Panc1 (cell line): Measurements from ENCODE around the gene PTPRF. TPM values are rescaled to one million over a fixed set of nuclear protein-coding genes. Genes with fewer than 3 reads are reported as not detected.

Source experiments
- ATAC-seq: fragments of 200-7000 bp; cut with Tn5 transposase; 2 replicates; pipeline ENCODE4 v1.9.1; 2020; ENCODE audit warnings: mild to moderate bottlenecking, moderate library complexity
- BruUV-seq: library from RNA; stranded (reverse); fragments of 400-500 nt; replicated peaks from 2 replicates; lab custom pipeline; 2021; lab: Mats Ljungman, UMichigan
- CTCF ChIA-PET: fragments of 300-600 bp; sonication (Branson Sonifier 250); formaldehyde crosslinking; loops from one replicate; lab custom pipeline; 2022; ENCODE audit warnings: antibody characterized with exemption; lab: Charles Lee
- POLR2A ChIA-PET: fragments of 300-600 bp; sonication (Branson Sonifier 250); formaldehyde crosslinking; loops from one replicate; lab custom pipeline; 2022; ENCODE audit warnings: antibody characterized with exemption; lab: Charles Lee
- DNase-seq: peaks from one replicate; pipeline ENCODE4 v3.0.0-alpha.2; 2010; ENCODE audit warnings: low read depth, low spot score
- H3K27ac ChIP-seq: 2 replicates; pipeline ENCODE4 v1.5.1; 2011; ENCODE audit warnings: mild to moderate bottlenecking, low read length, inconsistent platforms
- H3K27me3 ChIP-seq: fragments of 200-500 bp; sonication (Bioruptor generic); 2 replicates; pipeline ENCODE4 v1.6.0; 2014; ENCODE audit warnings: low read length, inconsistent platforms; ENCODE audit not compliant: control insufficient read depth, insufficient read depth
- H3K36me3 ChIP-seq: fragments of 200-500 bp; sonication (Bioruptor generic); 2 replicates; pipeline ENCODE4 v1.5.1; 2014; ENCODE audit warnings: inconsistent platforms, mild to moderate bottlenecking, low read length, moderate library complexity; ENCODE audit not compliant: control insufficient read depth, insufficient read depth
- H3K4me1 ChIP-seq: 2 replicates; pipeline ENCODE4 v1.5.1; 2011; ENCODE audit warnings: inconsistent platforms, mild to moderate bottlenecking, low read length, moderate library complexity; ENCODE audit not compliant: control insufficient read depth, insufficient read depth
- H3K4me3 ChIP-seq, 2 experiments: 2 replicates each; pipeline ENCODE4 v1.5.1; 2011 to 2012; ENCODE audit warnings: low read depth in 2 of 2, low read length in 2 of 2, mild to moderate bottlenecking in 2 of 2, inconsistent platforms in 1 of 2, moderate library complexity in 1 of 2
- H3K9me3 ChIP-seq: fragments of 200-500 bp; sonication (Bioruptor generic); 2 replicates; pipeline ENCODE4 v1.5.1; 2014; ENCODE audit warnings: low read depth, mild to moderate bottlenecking, inconsistent platforms, low read length, moderate library complexity; ENCODE audit not compliant: control insufficient read depth, insufficient read depth
- POLR2AphosphoS5 ChIP-seq: IDR thresholded peaks from 2 replicates; pipeline ENCODE4 v1.6.1; 2012; ENCODE audit warnings: mild to moderate bottlenecking, low read depth, low read length, moderate library complexity
- SIN3A ChIP-seq: IDR thresholded peaks from 2 replicates; pipeline ENCODE4 v1.6.1; 2012; ENCODE audit warnings: low read depth, mild to moderate bottlenecking, low read length, moderate library complexity, borderline replicate concordance; ENCODE audit not compliant: insufficient read depth
- TCF7L2 ChIP-seq: IDR thresholded peaks from 2 replicates; pipeline ENCODE4 v1.6.1; 2011; ENCODE audit warnings: mild to moderate bottlenecking, low read depth, low read length, inconsistent platforms
- in situ Hi-C: cut with HindIII; loops from 2 replicates; pipeline ENCODE4 v1.10.0; 2016; ENCODE audit warnings: low sequenced_read_pairs, low pct_unique_long_range_greater_than_20kb
- intact Hi-C: fragments of 100-400 bp; cut with micrococcal nuclease; formaldehyde crosslinking; loops from one replicate; pipeline ENCODE4 v1.10.0; 2022; ENCODE audit not compliant: unreplicated experiment
- total RNA-seq: library from RNA; stranded (reverse); gene quantifications from one replicate; pipeline ENCODE4 v1.2.1, GENCODE V29; 2021; ENCODE audit not compliant: unreplicated experiment
- TF ChIP-seq, protein P1 (sequence below), 2 experiments: IDR thresholded peaks; 2 replicates each; pipeline ENCODE4 v1.6.1; 2011 to 2012; ENCODE audit warnings: low read depth in 2 of 2, control low read depth in 1 of 2, low read length in 1 of 2, mild to moderate bottlenecking in 1 of 2, moderate library complexity in 1 of 2; ENCODE audit not compliant: insufficient read depth in 1 of 2
- TF ChIP-seq, protein P2 (sequence below): fragments of 450-650 bp; IDR thresholded peaks from 2 replicates; pipeline ENCODE4 v1.5.1; 2017; ENCODE audit warnings: mild to moderate bottlenecking

Gene PTPRF
- total RNA-seq, 1 experiment from 2014 or later, result 77.5 TPM

DNA sequence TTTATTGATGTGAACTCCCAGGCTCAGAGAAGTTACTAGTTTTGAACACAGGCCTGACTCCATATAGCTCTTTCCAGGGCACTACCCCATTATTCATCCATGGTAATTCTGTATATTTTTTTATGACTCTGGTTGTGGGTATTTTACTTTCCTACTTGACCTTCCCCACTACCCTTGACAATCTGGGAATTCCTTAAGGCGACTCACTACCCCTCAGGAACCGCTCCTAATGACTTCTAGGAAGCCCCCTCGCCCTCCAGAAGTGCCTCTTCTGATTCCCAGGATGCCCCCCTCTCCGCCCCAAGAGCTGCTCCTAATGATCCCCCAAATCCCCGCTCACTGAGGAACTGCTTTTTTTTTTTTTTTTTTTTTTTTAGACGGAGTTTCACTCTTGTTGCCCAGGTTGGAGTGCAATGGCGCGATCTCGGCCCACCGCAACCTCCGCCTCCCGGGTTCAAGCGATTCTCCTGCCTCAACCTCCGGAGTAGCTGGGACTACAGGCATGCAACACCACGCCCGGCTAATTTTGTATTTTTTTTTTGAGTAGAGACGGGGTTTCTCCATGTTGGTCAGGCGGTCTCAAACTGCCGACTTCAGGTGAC lies 118.3 kb downstream of the PTPRF start:
- in situ Hi-C loops (no loop called here), intact Hi-C loops (no loop called here)
- ChIA-PET POLR2A (interaction anchor here (0.5 to 1.4 kb wide), 3 partner anchors 11 to 480 kb away, joined by 3 to 7 read pairs (median 5); no protein-coding TSS in a partner anchor), CTCF (interaction anchor here (0.6 to 1.3 kb wide), 3 partner anchors 54 to 422 kb away, joined by 3 to 12 read pairs (median 4); no protein-coding TSS in a partner anchor)
- Histone ChIP-seq H3K4me3 (peak overlapping the region; percentile 96 to 100), H3K4me1 (peaks cover 20% of the 10 kb centered on the region), H3K9me3 (no peaks in the 10 kb centered on the region), H3K27me3 (no peaks in the 10 kb centered on the region), H3K36me3 (peaks cover 5% of the 10 kb centered on the region), H3K27ac (peak overlapping the region; percentile 95)
- DNase-seq (no peak), ATAC-seq (no peak)
- BruUV-seq, result no TSS peak
- TF ChIP-seq POLR2AphosphoS5 (no peak), SIN3A (no peak), TCF7L2 (no peak)
- TF ChIP-seq, protein P1, sequence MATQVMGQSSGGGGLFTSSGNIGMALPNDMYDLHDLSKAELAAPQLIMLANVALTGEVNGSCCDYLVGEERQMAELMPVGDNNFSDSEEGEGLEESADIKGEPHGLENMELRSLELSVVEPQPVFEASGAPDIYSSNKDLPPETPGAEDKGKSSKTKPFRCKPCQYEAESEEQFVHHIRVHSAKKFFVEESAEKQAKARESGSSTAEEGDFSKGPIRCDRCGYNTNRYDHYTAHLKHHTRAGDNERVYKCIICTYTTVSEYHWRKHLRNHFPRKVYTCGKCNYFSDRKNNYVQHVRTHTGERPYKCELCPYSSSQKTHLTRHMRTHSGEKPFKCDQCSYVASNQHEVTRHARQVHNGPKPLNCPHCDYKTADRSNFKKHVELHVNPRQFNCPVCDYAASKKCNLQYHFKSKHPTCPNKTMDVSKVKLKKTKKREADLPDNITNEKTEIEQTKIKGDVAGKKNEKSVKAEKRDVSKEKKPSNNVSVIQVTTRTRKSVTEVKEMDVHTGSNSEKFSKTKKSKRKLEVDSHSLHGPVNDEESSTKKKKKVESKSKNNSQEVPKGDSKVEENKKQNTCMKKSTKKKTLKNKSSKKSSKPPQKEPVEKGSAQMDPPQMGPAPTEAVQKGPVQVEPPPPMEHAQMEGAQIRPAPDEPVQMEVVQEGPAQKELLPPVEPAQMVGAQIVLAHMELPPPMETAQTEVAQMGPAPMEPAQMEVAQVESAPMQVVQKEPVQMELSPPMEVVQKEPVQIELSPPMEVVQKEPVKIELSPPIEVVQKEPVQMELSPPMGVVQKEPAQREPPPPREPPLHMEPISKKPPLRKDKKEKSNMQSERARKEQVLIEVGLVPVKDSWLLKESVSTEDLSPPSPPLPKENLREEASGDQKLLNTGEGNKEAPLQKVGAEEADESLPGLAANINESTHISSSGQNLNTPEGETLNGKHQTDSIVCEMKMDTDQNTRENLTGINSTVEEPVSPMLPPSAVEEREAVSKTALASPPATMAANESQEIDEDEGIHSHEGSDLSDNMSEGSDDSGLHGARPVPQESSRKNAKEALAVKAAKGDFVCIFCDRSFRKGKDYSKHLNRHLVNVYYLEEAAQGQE (IDR thresholded peaks at IDR 0.05; ENCODE audit: insufficient read depth in 1 of 2, low read depth in 2 of 2, low read length in 1 of 2), result no peak
- TF ChIP-seq, protein P2, sequence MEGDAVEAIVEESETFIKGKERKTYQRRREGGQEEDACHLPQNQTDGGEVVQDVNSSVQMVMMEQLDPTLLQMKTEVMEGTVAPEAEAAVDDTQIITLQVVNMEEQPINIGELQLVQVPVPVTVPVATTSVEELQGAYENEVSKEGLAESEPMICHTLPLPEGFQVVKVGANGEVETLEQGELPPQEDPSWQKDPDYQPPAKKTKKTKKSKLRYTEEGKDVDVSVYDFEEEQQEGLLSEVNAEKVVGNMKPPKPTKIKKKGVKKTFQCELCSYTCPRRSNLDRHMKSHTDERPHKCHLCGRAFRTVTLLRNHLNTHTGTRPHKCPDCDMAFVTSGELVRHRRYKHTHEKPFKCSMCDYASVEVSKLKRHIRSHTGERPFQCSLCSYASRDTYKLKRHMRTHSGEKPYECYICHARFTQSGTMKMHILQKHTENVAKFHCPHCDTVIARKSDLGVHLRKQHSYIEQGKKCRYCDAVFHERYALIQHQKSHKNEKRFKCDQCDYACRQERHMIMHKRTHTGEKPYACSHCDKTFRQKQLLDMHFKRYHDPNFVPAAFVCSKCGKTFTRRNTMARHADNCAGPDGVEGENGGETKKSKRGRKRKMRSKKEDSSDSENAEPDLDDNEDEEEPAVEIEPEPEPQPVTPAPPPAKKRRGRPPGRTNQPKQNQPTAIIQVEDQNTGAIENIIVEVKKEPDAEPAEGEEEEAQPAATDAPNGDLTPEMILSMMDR, result no peak

DNA sequence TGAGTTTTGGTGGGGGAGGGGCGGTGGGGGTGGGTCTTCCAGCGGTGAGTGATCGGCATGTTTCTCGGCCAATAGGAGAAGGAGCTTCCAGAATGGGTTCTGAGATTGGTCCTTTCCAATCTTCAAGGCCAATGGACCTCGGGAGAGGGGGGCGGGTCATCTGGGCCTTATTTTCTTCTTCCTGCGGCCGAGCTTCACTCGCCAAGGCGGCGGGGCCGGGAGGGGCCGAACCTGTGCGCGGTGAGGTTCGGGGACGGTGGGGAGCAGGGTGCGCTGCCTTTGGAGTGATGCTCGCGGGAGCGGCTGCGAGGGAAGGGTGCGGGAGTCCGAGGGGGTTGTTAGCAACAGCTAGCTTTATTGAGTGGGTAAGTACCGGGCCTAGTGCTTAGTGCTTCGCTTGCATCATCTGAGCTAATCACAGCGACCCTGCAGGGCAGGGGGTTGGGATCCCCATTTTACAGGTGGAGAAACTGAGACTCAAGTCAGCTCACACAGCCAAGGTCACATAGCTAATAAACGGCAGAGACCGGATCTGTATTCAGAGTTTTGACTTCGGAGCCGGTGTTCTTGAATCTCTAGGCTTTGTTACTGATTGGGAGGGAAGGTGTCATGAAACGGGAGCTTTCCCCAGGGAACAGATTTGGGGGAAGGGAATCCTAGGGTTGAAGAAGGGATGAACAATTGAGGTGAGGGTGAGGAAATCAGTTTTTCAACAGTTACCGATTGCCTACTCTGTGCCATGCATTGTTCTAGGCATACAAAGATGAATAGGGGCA lies 119.8 kb downstream of the PTPRF start:
- intact Hi-C loops, result loop anchor here (5.0 kb wide), 1 partner anchor 123 kb away; no protein-coding TSS in a partner anchor
- in situ Hi-C loops, result no loop called here
- H3K4me1 ChIP-seq, result peaks cover 20% of the 10 kb centered on the region
- peak overlapping the region; percentile 87 for H3K27ac ChIP-seq
- DNase-seq (peak; percentile 87), ATAC-seq (peak; percentile 90)
- TF ChIP-seq SIN3A (peak; percentile 88; the same call in 1 of the 2 replicates), POLR2AphosphoS5 (peak; percentile 93)
- TF ChIP-seq, protein P1 (IDR thresholded peaks at IDR 0.05; ENCODE audit: insufficient read depth in 1 of 2, low read depth in 2 of 2, low read length in 1 of 2), result no peak
- no peaks in the 10 kb centered on the region for H3K27me3 ChIP-seq
- ChIA-PET POLR2A (interaction anchor here (0.6 to 1.4 kb wide), 4 partner anchors 9 to 444 kb away, joined by 3 to 8 read pairs (median 5); no protein-coding TSS in a partner anchor), CTCF (interaction anchor here (0.9 to 1.8 kb wide), 4 partner anchors 95 to 423 kb away, joined by 4 to 12 read pairs (median 4); no protein-coding TSS in a partner anchor)
- no TSS peak for BruUV-seq
- no peaks in the 10 kb centered on the region for H3K9me3 ChIP-seq
- peaks cover 10% of the 10 kb centered on the region for H3K36me3 ChIP-seq
- H3K4me3 ChIP-seq, result peak overlapping the region; percentile 96 to 100
